NCI-H748 treated with DMSO at 0.1 percent for 48 hours (cell line): ENCODE results near the gene TP53AIP1.

Source experiments
- DNase-seq: peaks from one replicate; lab custom pipeline; 2025; lab: John Stamatoyannopoulos, UW

TP53AIP1 gene

DNA sequence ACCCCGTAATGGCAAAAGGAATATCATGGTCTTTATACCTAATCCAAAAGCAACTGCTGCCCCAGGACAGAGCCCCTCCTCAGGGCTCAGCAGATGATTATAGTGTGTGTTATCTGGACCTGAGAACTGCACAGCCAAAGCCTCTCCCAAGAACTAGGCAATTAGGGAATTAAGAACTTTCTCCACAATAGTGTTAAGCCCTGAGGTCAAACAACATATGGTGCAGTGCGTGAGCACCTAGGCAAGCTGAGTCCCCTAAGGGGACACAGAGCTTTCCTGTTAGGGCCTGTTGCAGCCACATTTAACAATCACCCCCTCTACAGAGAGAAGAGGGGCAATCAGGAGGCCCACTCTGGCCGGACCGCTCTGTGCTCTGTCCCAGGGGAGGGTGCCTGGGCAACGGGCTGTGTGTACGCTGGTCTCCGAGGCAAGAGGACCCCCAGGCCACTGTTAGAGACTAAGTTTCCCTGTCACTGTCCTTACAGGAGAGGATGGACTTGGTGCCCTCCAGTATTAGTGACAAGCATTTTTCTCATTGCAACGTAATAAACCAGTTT, 52.9 kb downstream of the TP53AIP1 start:
- DNase-seq, result no peak

- DNase-seq, result no peak
Measured at GRCh38 chr11:128888034-128888985, 54.4 kb downstream of the TP53AIP1 start.

GRCh38 chr11:128886406-128887124, 56.1 kb downstream of the TP53AIP1 start:
- DNase-seq, result peak; percentile 18
